SK-N-SH (cell line): ENCODE results near the gene EFCC1. TPM values are rescaled to one million over a fixed set of nuclear protein-coding genes. Genes with fewer than 3 reads are reported as not detected.

Experiments
- CTCF ChIA-PET: fragments of 300-600, 350-600 bp; formaldehyde crosslinking; extraction: SDS; loops from one replicate; lab custom pipeline; 2021; lab: Yijun Ruan, JAX
- POLR2A ChIA-PET: fragments of 350-600 bp; sonication (Branson Sonifier 250); formaldehyde crosslinking; extraction: SDS; loops from one replicate; lab custom pipeline; 2020; ENCODE audit warnings: antibody characterized with exemption, inconsistent platforms; lab: Yijun Ruan, JAX
- DNase-seq: peaks from one replicate; pipeline ENCODE4 v3.0.0; 2012
- H2AFZ ChIP-seq: fragments of 200-600 bp; sonication (generic); 2 replicates; pipeline ENCODE4 v1.8.1; 2016; ENCODE audit warnings: antibody characterized with exemption, mild to moderate bottlenecking, low read depth
- H3F3A ChIP-seq: fragments of 200-600 bp; sonication (generic); replicated peaks from 2 replicates; pipeline ENCODE3; 2016; ENCODE audit warnings: antibody characterized with exemption, mild to moderate bottlenecking; ENCODE audit not compliant: insufficient read depth
- H3K27ac ChIP-seq, 2 experiments: fragments of 200-500 bp in 1 of 2; fragments of 200-600 bp in 1 of 2; sonication (Bioruptor generic) in 1 of 2; sonication (generic), shearing (Covaris generic) in 1 of 2; 2 replicates each; pipeline versions ENCODE4 v1.5.1 to v1.6.1; 2014 to 2016; ENCODE audit warnings: low read depth in 2 of 2, inconsistent platforms in 1 of 2, low read length in 1 of 2, mild to moderate bottlenecking in 1 of 2, mixed read lengths in 1 of 2
- H3K27me3 ChIP-seq: fragments of 200-600 bp; sonication (generic), shearing (Covaris generic); 2 replicates; pipeline ENCODE4 v1.6.1; 2016; ENCODE audit warnings: mixed run types; ENCODE audit not compliant: insufficient read depth
- H3K36me3 ChIP-seq, 2 experiments: fragments of 200-500 bp in 1 of 2; fragments of 200-600 bp in 1 of 2; sonication (Bioruptor generic) in 1 of 2; sonication (generic) in 1 of 2; replicated peaks in 1 of 2; 2 replicates each; pipeline versions ENCODE3 to v1.5.1; 2014 to 2016; ENCODE audit warnings: low read length in 1 of 2, mild to moderate bottlenecking in 1 of 2; ENCODE audit not compliant: insufficient read depth in 2 of 2, control insufficient read depth in 1 of 2
- H3K4me1 ChIP-seq, 2 experiments: fragments of 200-500 bp in 1 of 2; fragments of 200-600 bp in 1 of 2; sonication (Bioruptor generic) in 1 of 2; sonication (generic), shearing (Covaris generic) in 1 of 2; 2 replicates each; pipeline versions ENCODE4 v1.5.1 to v1.6.1; 2014 to 2016; ENCODE audit warnings: low read depth in 1 of 2, low read length in 1 of 2, mixed run types in 1 of 2; ENCODE audit not compliant: insufficient read depth in 2 of 2, control insufficient read depth in 1 of 2
- H3K4me2 ChIP-seq: fragments of 200-600 bp; sonication (generic), shearing (Covaris generic); 2 replicates; pipeline ENCODE4 v1.6.1; 2017; ENCODE audit warnings: mixed run types
- H3K4me3 ChIP-seq, 2 experiments: fragments of 200-500 bp in 1 of 2; fragments of 200-600 bp in 1 of 2; sonication (Bioruptor generic) in 1 of 2; sonication (generic), shearing (Covaris generic) in 1 of 2; 2 replicates each; pipeline versions ENCODE4 v1.5.1 to v1.8.1; 2014 to 2016; ENCODE audit warnings: low read depth in 2 of 2, inconsistent platforms in 1 of 2, low read length in 1 of 2, mild to moderate bottlenecking in 1 of 2, mixed read lengths in 1 of 2, moderate library complexity in 1 of 2
- H3K79me2 ChIP-seq: fragments of 200-600 bp; sonication (generic); 2 replicates; pipeline ENCODE4 v1.8.1; 2017; ENCODE audit warnings: mild to moderate bottlenecking; ENCODE audit not compliant: insufficient read depth
- H3K9ac ChIP-seq: fragments of 200-600 bp; sonication (generic); 2 replicates; pipeline ENCODE4 v1.6.1; 2017; ENCODE audit warnings: mixed run types
- H3K9me2 ChIP-seq: fragments of 200-600 bp; sonication (generic); 2 replicates; pipeline ENCODE4 v1.6.1; 2017; ENCODE audit warnings: mixed run types
- H3K9me3 ChIP-seq: fragments of 200-600 bp; sonication (generic); 2 replicates; pipeline ENCODE4 v1.6.1; 2017; ENCODE audit warnings: mixed run types, mild to moderate bottlenecking, moderate library complexity
- H4K20me1 ChIP-seq: fragments of 200-600 bp; sonication (generic); 2 replicates; pipeline ENCODE4 v1.6.1; 2017; ENCODE audit warnings: mild to moderate bottlenecking, mixed run types; ENCODE audit not compliant: insufficient read depth
- CHD2 ChIP-seq: fragments of 150-350 bp; IDR thresholded peaks from 2 replicates; pipeline ENCODE4 v1.6.1; 2018; ENCODE audit warnings: low read length; ENCODE audit not compliant: partially characterized antibody
- CTCF ChIP-seq: fragments of 200-600 bp; sonication (generic); IDR thresholded peaks from 2 replicates; pipeline ENCODE4 v1.6.1; 2017; ENCODE audit warnings: antibody characterized with exemption, mild to moderate bottlenecking, moderate library complexity
- EZH2phosphoT487 ChIP-seq: fragments of 200-600 bp; sonication (generic); IDR thresholded peaks from 2 replicates; pipeline ENCODE4 v1.6.1; 2017; ENCODE audit warnings: low read depth, mixed run types, mild to moderate bottlenecking, antibody characterized with exemption, moderate library complexity, borderline replicate concordance
- FOXJ3 ChIP-seq: sonication (generic); formaldehyde crosslinking; IDR thresholded peaks from 2 replicates; pipeline ENCODE4 v1.5.1; 2020; ENCODE audit warnings: mild to moderate bottlenecking, missing genetic modification reagents
- GABPA ChIP-seq: IDR thresholded peaks from 2 replicates; pipeline ENCODE4 v1.4.0; 2012; ENCODE audit warnings: low read depth, mild to moderate bottlenecking
- GATA2 ChIP-seq: sonication (generic); formaldehyde crosslinking; IDR thresholded peaks from 2 replicates; pipeline ENCODE4 v1.5.0; 2020; ENCODE audit warnings: mild to moderate bottlenecking, missing genetic modification reagents
- JUND ChIP-seq: IDR thresholded peaks from 2 replicates; pipeline ENCODE4 v1.4.0; 2012
- MEF2A ChIP-seq: IDR thresholded peaks from 2 replicates; pipeline ENCODE4 v1.4.0; 2012; ENCODE audit warnings: low read depth, borderline replicate concordance
- MXI1 ChIP-seq: IDR thresholded peaks from 2 replicates; pipeline ENCODE4 v1.6.1; 2012; ENCODE audit warnings: mild to moderate bottlenecking, low read depth, low read length, improper control_type of control experiment
- PBX3 ChIP-seq: IDR thresholded peaks from 2 replicates; pipeline ENCODE4; 2012
- POLR2AphosphoS5 ChIP-seq: IDR thresholded peaks from 2 replicates; pipeline ENCODE4 v1.6.1; 2012; ENCODE audit warnings: low read depth, low read length
- RAD21 ChIP-seq: IDR thresholded peaks from 2 replicates; pipeline ENCODE4 v1.6.1; 2012; ENCODE audit warnings: mild to moderate bottlenecking, low read length
- RCOR1 ChIP-seq: fragments of 150-350 bp; IDR thresholded peaks from 2 replicates; pipeline ENCODE4 v1.6.1; 2017; ENCODE audit warnings: antibody characterized with exemption, low read length
- SMC3 ChIP-seq: IDR thresholded peaks from 2 replicates; pipeline ENCODE4 v1.6.1; 2012; ENCODE audit warnings: low read depth, low read length, improper control_type of control experiment
- TCF12 ChIP-seq: IDR thresholded peaks from 2 replicates; pipeline ENCODE4 v1.4.0; 2012
- TEAD4 ChIP-seq: IDR thresholded peaks from 2 replicates; pipeline ENCODE4 v1.4.0; 2012; ENCODE audit warnings: mild to moderate bottlenecking, borderline replicate concordance; ENCODE audit not compliant: insufficient read depth
- USF1 ChIP-seq: IDR thresholded peaks from 2 replicates; pipeline ENCODE4 v1.4.0; 2012; ENCODE audit warnings: low read depth, borderline replicate concordance
- USF2 ChIP-seq: fragments of 150-350 bp; IDR thresholded peaks from 2 replicates; pipeline ENCODE4 v1.6.1; 2017; ENCODE audit warnings: antibody characterized with exemption, low read length, low read depth, borderline replicate concordance
- ZBTB33 ChIP-seq: IDR thresholded peaks from 2 replicates; pipeline ENCODE4 v1.4.0; 2012; ENCODE audit warnings: low read depth, borderline replicate concordance
- WGBS: methylation state at CpG from one replicate; pipeline ENCODE4 v1.1.6; 2017; ENCODE audit warnings: low lambda C conversion rate; 5-methylcytosine and 5-hydroxymethylcytosine counted together
- polyA plus RNA-seq, 3 experiments: library from polyadenylated mRNA; depleted of rRNA; stranded (reverse); fragments of >200 nt; gene quantifications; 2 replicates each; pipeline ENCODE4 v1.2.3, GENCODE V29; 2012

The EFCC1 gene
- polyA plus RNA-seq, 1 of the 3 experiments (the other 2 are of a cell fraction): not detected

- peaks cover 0 to 2% of the 10 kb centered on the region in 2 experiments; a peak in 1 of 4 replicates for H3K4me1 ChIP-seq
- no peaks in the 10 kb centered on the region for H3K36me3 ChIP-seq
- H3K27ac ChIP-seq: no peak overlapping the region
- H3K9me2 ChIP-seq: no peaks in the 10 kb centered on the region
- peaks cover 46% of the 10 kb centered on the region for H3K27me3 ChIP-seq
- no peak overlapping the region for H3K4me3 ChIP-seq
- 51% methylated on average over 5 of the region's 6 CpGs for WGBS
- H3K9ac ChIP-seq: no peak overlapping the region
- no peaks in the 10 kb centered on the region for H3F3A ChIP-seq
- DNase-seq: no peak
- H3K79me2 ChIP-seq: no peaks in the 10 kb centered on the region
- no peaks in the 10 kb centered on the region for H3K9me3 ChIP-seq
- no peaks in the 10 kb centered on the region for H4K20me1 ChIP-seq
- no peak overlapping the region for H3K4me2 ChIP-seq
- no peak for TF ChIP-seq RCOR1
- no peak for TF ChIP-seq GATA2 (CRISPR knock-in tag)
- no peak for TF ChIP-seq FOXJ3
- TF ChIP-seq POLR2AphosphoS5: no peak
- no peak for TF ChIP-seq RAD21
- TF ChIP-seq USF1: no peak
- TF ChIP-seq TCF12: no peak
- TF ChIP-seq CHD2: no peak
- no peak for TF ChIP-seq MEF2A
- TF ChIP-seq ZBTB33: no peak
- TF ChIP-seq JUND: no peak
- no peak for TF ChIP-seq MXI1
- no peak for TF ChIP-seq TEAD4
- ChIA-PET POLR2A (no interaction called here), CTCF (interaction anchor here (1.0 to 3.3 kb wide), 8 partner anchors 8 to 241 kb away, joined by 3 to 22 read pairs (median 13); partner anchors contain the start of gene CFAP92)
- no peak overlapping the region for H2AFZ ChIP-seq
These were observed 3.7 kb downstream of the EFCC1 start for GRCh38 chr3:129004639-129005295.

GRCh38 chr3:129005526-129006303 lies 4.6 kb downstream of the EFCC1 start:
- Histone ChIP-seq H3K27me3 (peaks cover 37% of the 10 kb centered on the region), H3K4me3 (no peak overlapping the region), H3K4me2 (no peak overlapping the region), H3K79me2 (no peaks in the 10 kb centered on the region), H3K36me3 (no peaks in the 10 kb centered on the region), H3K9me3 (no peaks in the 10 kb centered on the region), H3K9ac (no peak overlapping the region), H4K20me1 (no peaks in the 10 kb centered on the region), H3F3A (no peaks in the 10 kb centered on the region), H3K4me1 (peaks cover 0 to 2% of the 10 kb centered on the region in 2 experiments; a peak in 1 of 4 replicates), H2AFZ (no peak overlapping the region), H3K27ac (no peak overlapping the region), H3K9me2 (no peaks in the 10 kb centered on the region)
- CTCF ChIA-PET: interaction anchor here (1.4 to 3.3 kb wide), 5 partner anchors 11 to 47 kb away, joined by 6 to 22 read pairs (median 13); no protein-coding TSS in a partner anchor
- POLR2A ChIA-PET: no interaction called here
- 86% methylated on average over 4 of the region's 4 CpGs for WGBS
- no peak for DNase-seq
- TF ChIP-seq USF2 (no peak), CTCF (no peak), RCOR1 (no peak), EZH2phosphoT487 (no peak), SMC3 (no peak), GABPA (no peak), PBX3 (no peak), JUND (no peak), CHD2 (no peak), POLR2AphosphoS5 (no peak), RAD21 (no peak), MXI1 (no peak)
